Adipose tissue (tissue), 3 donors: ENCODE data around the gene ZNF486. TPM values are rescaled to one million over a fixed set of nuclear protein-coding genes. Genes with fewer than 3 reads are reported as not detected.
"Not testable (repeated sequence)": the region's sequence is repeated elsewhere in the genome, so short reads cannot be mapped to it uniquely, and the experiment has no call there.

Experiments
- H3K27ac ChIP-seq: one replicate; pipeline ENCODE4 v1.5.1; 2013; ENCODE audit warnings: low read depth, low read length
- WGBS, 3 donors: extraction: QIAGEN DNeasy Blood & Tissue Kit; methylation state at CpG; one replicate each; pipeline ENCODE4 v1.1.7; 2013; 5-methylcytosine and 5-hydroxymethylcytosine counted together
- polyA plus RNA-seq, 3 donors: library from polyadenylated mRNA; stranded (reverse); fragments of 200-250 nt; gene quantifications; one replicate each; pipeline ENCODE4 v1.2.3, GENCODE V29; 2013
- donor health status: healthy with polysubstance abuse.
- donor health status: Bipolar disorder and iron deficiency.
- donor health status: healthy.

Gene ZNF486
- polyA plus RNA-seq: 1 to 10 TPM; 1.4 to 2.9 (median 2.5) TPM

GRCh38 chr19:20167020-20167644 is at the start of gene ZNF486:
ZNF486 (plus strand) TSS chr19:20167214; CDS start chr19:20167331, 117 bp downstream.
- H3K27ac ChIP-seq: no peak within 1 kb of the TSS
- WGBS, 3 donors: 0 to 3% (median 2%) methylated on average over 25 of the region's 25 CpGs

- WGBS, 3 donors: 97 to 98% (median 97%) methylated on average over 6 of the region's 6 CpGs
- H3K27ac ChIP-seq: not testable (repeated sequence)
Measured at GRCh38 chr19:20118064-20118839, 48.8 kb upstream of the ZNF486 start.

- H3K27ac ChIP-seq: no peak overlapping the region
- 98% methylated on average over 23 of the region's 23 CpGs for WGBS, 3 donors
Measured at GRCh38 chr19:20124879-20125278, 42.1 kb upstream of the ZNF486 start.

- H3K27ac ChIP-seq: not testable (repeated sequence)
- WGBS, 3 donors: 82 to 85% (median 83%) methylated on average over 2 of the region's 2 CpGs
Measured at GRCh38 chr19:20132933-20133332, 34.1 kb upstream of the ZNF486 start.

GRCh38 chr19:20137714-20138113 is 29.3 kb upstream of the ZNF486 start:
- not testable (repeated sequence) for H3K27ac ChIP-seq
- 94 to 99% (median 97%) methylated on average over 6 to 23 of the region's 29 CpGs for WGBS, 3 donors

GRCh38 chr19:20151617-20152145 is 15.3 kb upstream of the ZNF486 start:
- no peak overlapping the region for H3K27ac ChIP-seq
- WGBS, 3 donors: 74 to 86% (median 78%) methylated on average over 12 of the region's 12 CpGs

- WGBS, 3 donors: 51 to 80% (median 79%) methylated on average over 10 to 12 of the region's 15 CpGs
- not testable (repeated sequence) for H3K27ac ChIP-seq
Measured at GRCh38 chr19:20152506-20152905, 14.5 kb upstream of the ZNF486 start.

- 93 to 96% (median 93%) methylated on average over 4 of the region's 4 CpGs for WGBS, 3 donors
- H3K27ac ChIP-seq: no peak overlapping the region
Measured at GRCh38 chr19:20153281-20153680, 13.7 kb upstream of the ZNF486 start.

GRCh38 chr19:20154636-20155035 is 12.4 kb upstream of the ZNF486 start:
- no peak overlapping the region for H3K27ac ChIP-seq
- 76 to 86% (median 81%) methylated on average over 4 of the region's 4 CpGs for WGBS, 3 donors

GRCh38 chr19:20162821-20163220 is 4.2 kb upstream of the ZNF486 start:
- H3K27ac ChIP-seq: no peak overlapping the region
- 51 to 74% (median 69%) methylated on average over 3 of the region's 3 CpGs for WGBS, 3 donors

- H3K27ac ChIP-seq: no peak overlapping the region
- 89 to 97% (median 91%) methylated on average over 1 of the region's 1 CpG for WGBS, 3 donors
Measured at GRCh38 chr19:20164456-20164855, 2.6 kb upstream of the ZNF486 start.

GRCh38 chr19:20165971-20166592 is 932 bp upstream of the ZNF486 start:
- H3K27ac ChIP-seq: no peak overlapping the region
- 47 to 90% (median 84%) methylated on average over 7 of the region's 7 CpGs for WGBS, 3 donors

- no peak overlapping the region for H3K27ac ChIP-seq
- 13 to 17% (median 15%) methylated on average over 22 of the region's 22 CpGs for WGBS, 3 donors
Measured at GRCh38 chr19:20167651-20168122, 673 bp downstream of the ZNF486 start.

GRCh38 chr19:20171285-20171684 is 4.3 kb downstream of the ZNF486 start:
- 87 to 92% (median 89%) methylated on average over 3 of the region's 3 CpGs for WGBS, 3 donors
- H3K27ac ChIP-seq: no peak overlapping the region

- 97 to 98% (median 97%) methylated on average over 26 to 28 of the region's 28 CpGs for WGBS, 3 donors
- not testable (repeated sequence) for H3K27ac ChIP-seq
Measured at GRCh38 chr19:20175848-20176247, 8.8 kb downstream of the ZNF486 start.

- H3K27ac ChIP-seq: not testable (repeated sequence)
Measured at GRCh38 chr19:20179956-20180355, 12.9 kb downstream of the ZNF486 start.

- H3K27ac ChIP-seq: no peak overlapping the region
Measured at GRCh38 chr19:20182222-20182785, 15.3 kb downstream of the ZNF486 start.

GRCh38 chr19:20186174-20186573 is 19.2 kb downstream of the ZNF486 start:
- H3K27ac ChIP-seq: no peak overlapping the region
- WGBS, 3 donors: 73 to 84% (median 75%) methylated on average over 4 of the region's 4 CpGs

- H3K27ac ChIP-seq: no peak overlapping the region
- 97 to 100% (median 98%) methylated on average over 3 of the region's 3 CpGs for WGBS, 3 donors
Measured at GRCh38 chr19:20197747-20198146, 30.7 kb downstream of the ZNF486 start.
